CD4-positive, alpha-beta T cell treated with Interferon gamma for 1 hour (primary cell): ENCODE results near the gene CDHR1.

ENCODE experiments used
- DNase-seq: peaks from one replicate; pipeline ENCODE4 v3.0.0-alpha.2; 2020

Gene CDHR1

GRCh38 chr10:84234479-84234878 is 40.1 kb downstream of the CDHR1 start:
- DNase-seq, result no peak

- no peak for DNase-seq
Measured at GRCh38 chr10:84235096-84235495, 40.8 kb downstream of the CDHR1 start.

- DNase-seq, result no peak
Measured at GRCh38 chr10:84236807-84237198, 42.5 kb downstream of the CDHR1 start.

GRCh38 chr10:84237199-84238051 is 43.1 kb downstream of the CDHR1 start:
- DNase-seq, result no peak

- no peak for DNase-seq
Measured at GRCh38 chr10:84238909-84239308, 44.6 kb downstream of the CDHR1 start.

GRCh38 chr10:84241185-84241790 is 47.0 kb downstream of the CDHR1 start, which contains the start of gene LRIT1:
Gene LRIT1, minus strand, starts transcription at chr10:84241546. Its CDS starts 107 bp downstream, at chr10:84241439.
- no peak for DNase-seq

GRCh38 chr10:84243759-84244158 is 49.4 kb downstream of the CDHR1 start:
- no peak for DNase-seq

- DNase-seq, result no peak
Measured at GRCh38 chr10:84244651-84245270, 50.4 kb downstream of the CDHR1 start, which contains the start of gene RGR. Gene RGR, plus strand, starts transcription at chr10:84245053. Its CDS starts 38 bp downstream, at chr10:84245091.

GRCh38 chr10:84247496-84247895 is 53.2 kb downstream of the CDHR1 start:
- DNase-seq, result no peak

GRCh38 chr10:84248794-84249193 is 54.5 kb downstream of the CDHR1 start:
- DNase-seq, result no peak

- no peak for DNase-seq
Measured at GRCh38 chr10:84254552-84255478, 60.5 kb downstream of the CDHR1 start.

GRCh38 chr10:84256510-84257342 is 62.4 kb downstream of the CDHR1 start:
- no peak for DNase-seq

- no peak for DNase-seq
Measured at GRCh38 chr10:84257343-84258020, 63.1 kb downstream of the CDHR1 start.

GRCh38 chr10:84258034-84258695 is 63.8 kb downstream of the CDHR1 start:
- no peak for DNase-seq

- DNase-seq, result no peak
Measured at GRCh38 chr10:84261236-84261915, 67.0 kb downstream of the CDHR1 start.

GRCh38 chr10:84262190-84262956 is 68.0 kb downstream of the CDHR1 start:
- DNase-seq, result no peak

GRCh38 chr10:84263716-84264115 is 69.4 kb downstream of the CDHR1 start:
- DNase-seq, result no peak

- peak; percentile 57 for DNase-seq
Measured at GRCh38 chr10:84264611-84265141, 70.3 kb downstream of the CDHR1 start.

GRCh38 chr10:84265418-84265817 is 71.1 kb downstream of the CDHR1 start:
- no peak for DNase-seq
